GM19023 (cell line): Measurements from ENCODE around the gene JAGN1.
A peak's percentile ranks its signal among the peaks of the same experiment; 100 is the strongest.
"Not testable (repeated sequence)": the region's sequence is repeated elsewhere in the genome, so short reads cannot be mapped to it uniquely, and the experiment has no call there.

Source experiments
- ATAC-seq: cut with Tn5 transposase; IDR thresholded peaks from one replicate; pipeline ENCODE4 v1.9.1; 2021; ENCODE audit warnings: mild to moderate bottlenecking, moderate library complexity; ENCODE audit not compliant: unreplicated experiment

The JAGN1 gene

GRCh38 chr3:9897408-9898372, 7.3 kb downstream of the JAGN1 start:
- no peak for ATAC-seq

DNA sequence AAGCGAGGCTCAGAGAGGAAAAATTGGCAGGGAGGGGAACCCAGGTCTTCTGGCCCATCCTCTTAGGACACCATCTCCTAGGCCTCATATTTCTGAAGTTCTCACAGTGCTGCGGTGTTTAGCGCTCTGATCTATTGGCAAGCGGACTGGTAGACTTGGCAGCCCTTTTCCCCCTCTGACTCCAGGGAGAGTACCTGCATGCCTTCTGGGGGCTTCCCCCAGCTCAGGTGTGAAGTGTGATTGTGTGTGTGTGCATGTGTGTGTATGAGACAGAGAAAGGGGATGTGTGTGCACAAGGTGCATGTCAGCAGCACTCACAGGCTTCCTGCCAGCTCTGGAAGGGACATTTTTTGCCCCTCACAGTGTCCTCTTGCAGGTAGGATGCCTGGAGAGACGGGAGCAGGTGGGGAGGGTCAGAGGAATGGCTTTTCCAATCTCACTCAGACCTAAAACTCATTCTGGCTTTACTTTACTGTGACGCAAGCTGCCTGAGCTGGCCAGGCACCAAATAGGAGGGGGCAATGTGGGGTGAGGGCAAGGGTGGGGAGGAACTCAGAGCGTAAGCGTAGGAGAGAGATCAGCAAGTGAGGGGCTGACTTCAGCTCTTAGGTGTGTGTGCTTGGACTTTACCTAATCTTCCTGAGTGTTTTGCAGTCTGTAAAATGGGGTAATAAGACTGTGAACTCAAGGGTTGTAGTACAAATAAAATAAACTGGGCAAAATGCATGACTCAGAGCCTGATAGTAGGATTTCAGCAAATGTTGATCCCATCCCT, 8.2 kb downstream of the JAGN1 start:
- ATAC-seq = no peak

DNA sequence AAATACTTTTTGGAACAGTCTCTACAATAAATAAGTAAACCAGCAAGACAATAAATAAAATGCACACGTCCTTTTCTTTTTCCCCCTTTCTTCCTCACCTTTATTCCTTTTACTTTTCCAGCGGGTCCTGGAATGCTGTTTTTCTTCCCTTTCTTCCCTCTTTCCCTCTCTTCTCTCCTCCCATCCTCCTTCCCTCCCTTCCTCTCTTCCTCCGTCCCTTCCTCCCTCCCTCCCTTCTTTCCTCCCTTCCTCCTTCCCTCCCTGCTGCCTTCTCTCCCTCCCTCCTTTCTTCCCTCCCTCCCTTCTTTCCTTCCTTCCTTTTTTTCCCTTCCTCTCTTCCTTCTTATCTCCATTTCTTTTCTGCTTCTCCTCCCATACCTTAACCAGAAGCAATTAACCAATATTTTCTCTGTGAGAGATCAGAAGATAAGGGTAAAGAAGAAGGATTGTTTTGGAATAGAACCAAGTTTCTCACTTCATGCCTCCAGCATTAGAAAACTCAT, 8.9 kb downstream of the JAGN1 start:
- ATAC-seq = no peak

GRCh38 chr3:9900965-9901415, 10.6 kb downstream of the JAGN1 start:
- not testable (repeated sequence) for ATAC-seq

DNA sequence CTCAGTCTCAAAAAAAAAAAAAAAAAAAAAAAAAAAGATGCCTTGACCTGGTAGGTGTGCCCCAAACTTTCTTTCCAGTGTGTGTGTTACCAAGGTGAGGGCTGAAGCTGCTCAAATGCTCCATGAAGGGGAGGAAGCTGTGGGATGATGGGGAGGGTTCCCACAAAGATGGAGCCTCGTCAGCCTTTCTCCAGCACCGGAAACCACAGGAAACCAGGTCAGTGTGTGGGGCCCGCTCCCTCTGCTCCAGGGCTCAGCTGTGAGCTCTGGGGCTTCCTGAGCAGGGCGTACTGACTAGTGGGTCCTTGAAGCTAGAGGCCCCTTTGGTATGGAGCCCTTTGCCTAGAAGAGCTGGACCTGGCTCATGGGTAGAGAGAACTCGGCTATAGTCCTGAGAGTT, 11.6 kb downstream of the JAGN1 start:
- ATAC-seq = no peak

DNA sequence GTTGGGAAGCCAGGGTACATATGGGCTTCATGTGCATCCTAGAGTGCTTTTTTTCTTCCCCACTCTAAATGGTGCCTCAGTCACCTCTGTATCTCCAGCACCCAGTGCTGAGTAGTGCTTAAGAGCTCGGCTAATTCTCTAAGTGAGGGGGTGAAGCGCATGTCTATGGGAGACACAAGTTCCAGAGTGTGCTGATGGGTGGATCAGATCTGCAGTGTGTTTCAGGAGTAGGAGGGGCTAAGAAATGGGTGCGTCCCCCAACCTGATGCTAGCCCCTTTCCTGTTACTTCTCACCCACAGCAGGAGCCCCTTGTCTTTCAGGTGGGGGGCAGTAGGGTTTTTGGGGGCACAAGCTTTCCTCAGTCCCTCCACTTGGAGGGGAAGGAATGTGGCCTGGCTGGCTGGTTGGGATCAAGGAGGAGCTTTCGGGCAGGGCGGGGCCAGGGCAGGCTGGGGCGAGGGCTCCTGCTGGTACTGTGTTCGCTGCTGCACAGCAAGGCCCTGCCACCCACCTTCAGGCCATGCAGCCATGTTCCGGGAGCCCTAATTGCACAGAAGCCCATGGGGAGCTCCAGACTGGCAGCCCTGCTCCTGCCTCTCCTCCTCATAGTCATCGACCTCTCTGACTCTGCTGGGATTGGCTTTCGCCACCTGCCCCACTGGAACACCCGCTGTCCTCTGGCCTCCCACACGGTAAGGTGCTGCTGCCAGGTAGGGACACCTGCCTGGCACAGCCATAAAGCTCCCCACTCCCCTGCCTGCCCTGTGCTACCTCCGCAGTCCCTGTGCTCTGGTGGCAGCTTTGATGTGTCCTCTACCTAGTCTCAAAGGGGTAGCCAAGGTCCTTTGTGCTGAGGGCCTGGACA, 12.2 kb downstream of the JAGN1 start, which contains the start of gene IL17RE:
IL17RE (plus strand) TSS at position 477 of the 866 bp plus-strand sequence; CDS start at position 562, 85 bp downstream.
- ATAC-seq = no peak

GRCh38 chr3:9903238-9903624, 12.8 kb downstream of the JAGN1 start:
- ATAC-seq = no peak

GRCh38 chr3:9903904-9904303, 13.5 kb downstream of the JAGN1 start:
- ATAC-seq = no peak

GRCh38 chr3:9906480-9906879, 16.1 kb downstream of the JAGN1 start:
- ATAC-seq = no peak

- ATAC-seq = no peak
These were observed 17.9 kb downstream of the JAGN1 start for GRCh38 chr3:9908286-9908685.

- ATAC-seq = no peak
These were observed 19.0 kb downstream of the JAGN1 start for GRCh38 chr3:9909221-9910013.

DNA sequence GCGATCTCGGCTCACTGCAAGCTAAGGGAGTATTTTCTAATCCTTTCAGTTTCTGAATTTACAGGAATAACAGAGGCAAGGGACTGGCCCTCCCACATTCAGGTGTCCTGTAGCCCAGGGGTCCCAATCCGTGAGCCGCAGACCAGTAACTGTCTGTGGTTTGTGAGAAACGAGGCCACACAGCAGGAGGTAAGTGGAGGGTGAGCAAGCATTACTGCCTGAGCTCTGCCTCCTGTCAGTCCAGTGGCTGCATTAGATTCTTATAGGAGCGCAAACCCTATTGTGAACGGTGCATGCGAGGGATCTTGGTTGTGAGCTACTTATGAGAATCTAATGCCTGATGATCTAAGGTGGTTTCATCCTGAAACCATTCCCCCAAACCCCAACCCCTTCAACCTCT, 21.5 kb downstream of the JAGN1 start:
- ATAC-seq = no peak

- no peak for ATAC-seq
These were observed 22.0 kb downstream of the JAGN1 start for GRCh38 chr3:9912294-9912935.

- ATAC-seq = no peak
These were observed 23.2 kb downstream of the JAGN1 start for GRCh38 chr3:9913601-9914000.

GRCh38 chr3:9914011-9914410, 23.6 kb downstream of the JAGN1 start:
- no peak for ATAC-seq

- ATAC-seq = no peak
These were observed 24.3 kb downstream of the JAGN1 start for GRCh38 chr3:9914559-9915253.

DNA sequence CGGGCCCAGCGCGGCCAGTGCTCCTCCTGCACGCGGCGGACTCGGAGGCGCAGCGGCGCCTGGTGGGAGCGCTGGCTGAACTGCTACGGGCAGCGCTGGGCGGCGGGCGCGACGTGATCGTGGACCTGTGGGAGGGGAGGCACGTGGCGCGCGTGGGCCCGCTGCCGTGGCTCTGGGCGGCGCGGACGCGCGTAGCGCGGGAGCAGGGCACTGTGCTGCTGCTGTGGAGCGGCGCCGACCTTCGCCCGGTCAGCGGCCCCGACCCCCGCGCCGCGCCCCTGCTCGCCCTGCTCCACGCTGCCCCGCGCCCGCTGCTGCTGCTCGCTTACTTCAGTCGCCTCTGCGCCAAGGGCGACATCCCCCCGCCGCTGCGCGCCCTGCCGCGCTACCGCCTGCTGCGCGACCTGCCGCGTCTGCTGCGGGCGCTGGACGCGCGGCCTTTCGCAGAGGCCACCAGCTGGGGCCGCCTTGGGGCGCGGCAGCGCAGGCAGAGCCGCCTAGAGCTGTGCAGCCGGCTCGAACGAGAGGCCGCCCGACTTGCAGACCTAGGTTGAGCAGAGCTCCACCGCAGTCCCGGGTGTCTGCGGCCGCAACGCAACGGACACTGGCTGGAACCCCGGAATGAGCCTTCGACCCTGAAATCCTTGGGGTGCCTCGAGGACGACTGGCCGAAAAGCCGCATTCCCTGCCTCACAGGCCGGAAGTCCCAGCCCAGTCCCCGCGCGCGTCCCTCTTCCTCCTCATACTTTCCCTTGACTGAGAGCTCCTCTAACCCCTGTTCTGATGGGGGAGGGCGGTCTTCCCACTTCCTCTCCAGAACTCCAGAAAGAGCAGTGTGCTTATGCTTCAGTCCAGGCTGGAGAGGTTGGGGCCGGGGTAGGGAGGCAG, 25.1 kb downstream of the JAGN1 start:
- ATAC-seq = peak; percentile 43

GRCh38 chr3:9916346-9916733, 25.9 kb downstream of the JAGN1 start:
- no peak for ATAC-seq
